Astrocyte (in vitro differentiated cells and primary cell): Measurements from ENCODE around the gene POLR2I.

ENCODE experiments used
- CTCF ChIP-seq: IDR thresholded peaks from 2 replicates; pipeline ENCODE4 v1.5.1; 2011; ENCODE audit warnings: low read depth, mild to moderate bottlenecking, inconsistent platforms, low read length, moderate library complexity; ENCODE audit not compliant: insufficient read depth
- EZH2 ChIP-seq: IDR thresholded peaks from 2 replicates; pipeline ENCODE4 v1.6.1; 2012; ENCODE audit warnings: mild to moderate bottlenecking, low read length, inconsistent platforms; ENCODE audit not compliant: insufficient read depth

DNA sequence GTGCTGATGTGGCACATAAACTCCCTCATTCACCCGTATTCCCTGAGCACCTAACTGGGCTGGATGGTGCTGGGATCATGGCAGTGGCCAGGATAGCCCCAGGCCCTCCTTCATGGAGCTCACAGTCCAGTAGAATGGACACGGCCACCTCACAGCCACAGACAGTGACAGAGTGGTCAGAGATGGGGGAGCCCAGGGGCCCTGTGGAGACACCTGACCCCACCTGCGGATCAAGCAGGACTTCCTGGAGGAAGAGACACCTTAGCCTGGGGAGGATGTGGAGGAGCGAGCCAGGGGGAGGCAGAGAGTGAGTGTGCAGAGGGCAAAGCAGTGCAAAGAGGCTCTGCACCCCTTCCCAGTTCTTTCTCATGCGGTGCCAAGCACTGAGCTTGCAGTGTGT lies 24.8 kb downstream of the POLR2I start:
- TF ChIP-seq CTCF (no peak), EZH2 (no peak)
